Ishikawa (cell line): ENCODE measurements around the gene CSH1.

ENCODE experiments used
- CREB1 ChIP-seq: IDR thresholded peaks from 2 replicates; pipeline ENCODE4 v1.6.1; 2012; ENCODE audit warnings: low read depth
- EP300 ChIP-seq: IDR thresholded peaks from 2 replicates; pipeline ENCODE4 v1.6.1; 2012; ENCODE audit warnings: borderline replicate concordance
- MAX ChIP-seq: IDR thresholded peaks from 2 replicates; pipeline ENCODE4 v1.6.1; 2012
- RAD21 ChIP-seq: IDR thresholded peaks from 2 replicates; pipeline ENCODE4 v1.6.1; 2012; ENCODE audit warnings: low read depth
- TAF1 ChIP-seq: IDR thresholded peaks from 2 replicates; pipeline ENCODE4 v1.6.1; 2012; ENCODE audit warnings: low read depth, mild to moderate bottlenecking
- TCF12 ChIP-seq: IDR thresholded peaks from 2 replicates; pipeline ENCODE4 v1.6.1; 2012; ENCODE audit warnings: low read depth
- TEAD4 ChIP-seq: IDR thresholded peaks from 2 replicates; pipeline ENCODE4 v1.6.1; 2012
- YY1 ChIP-seq: IDR thresholded peaks from 2 replicates; pipeline ENCODE4 v1.6.1; 2012; ENCODE audit warnings: low read depth
- TF ChIP-seq, protein P1 (sequence below): IDR thresholded peaks from 2 replicates; pipeline ENCODE4 v1.6.1; 2012

DNA sequence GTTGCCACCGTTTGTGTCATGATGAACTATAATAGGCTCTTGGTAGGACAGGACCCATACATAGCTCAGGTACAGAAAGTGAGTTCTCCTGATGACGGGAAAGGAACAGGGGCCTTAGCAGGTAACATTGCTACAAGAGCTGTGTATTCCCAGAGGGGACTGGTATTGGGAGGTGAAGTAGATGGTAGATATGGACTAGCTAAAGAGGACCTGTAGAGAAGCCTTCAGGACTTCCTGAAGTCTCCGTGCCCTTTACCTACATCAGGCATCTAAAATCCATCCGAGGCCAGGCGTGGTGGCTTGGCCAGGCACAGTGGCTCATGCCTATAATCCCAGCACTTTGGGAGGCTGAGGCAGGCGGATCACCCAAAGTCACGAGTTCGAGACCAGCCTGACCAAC, 41.2 kb downstream of the CSH1 start:
- TF ChIP-seq YY1 (no peak), TEAD4 (no peak), RAD21 (no peak), CREB1 (no peak), TCF12 (no peak), EP300 (no peak), MAX (no peak), TAF1 (no peak)
- TF ChIP-seq, protein P1, sequence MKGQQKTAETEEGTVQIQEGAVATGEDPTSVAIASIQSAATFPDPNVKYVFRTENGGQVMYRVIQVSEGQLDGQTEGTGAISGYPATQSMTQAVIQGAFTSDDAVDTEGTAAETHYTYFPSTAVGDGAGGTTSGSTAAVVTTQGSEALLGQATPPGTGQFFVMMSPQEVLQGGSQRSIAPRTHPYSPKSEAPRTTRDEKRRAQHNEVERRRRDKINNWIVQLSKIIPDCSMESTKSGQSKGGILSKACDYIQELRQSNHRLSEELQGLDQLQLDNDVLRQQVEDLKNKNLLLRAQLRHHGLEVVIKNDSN, result no peak
